SK-N-SH (cell line): ENCODE results near the gene CUBN. TPM values are rescaled to one million over a fixed set of nuclear protein-coding genes. Genes with fewer than 3 reads are reported as not detected.

Experiments
- CTCF ChIA-PET: fragments of 300-600, 350-600 bp; formaldehyde crosslinking; extraction: SDS; loops from one replicate; lab custom pipeline; 2021; lab: Yijun Ruan, JAX
- POLR2A ChIA-PET: fragments of 350-600 bp; sonication (Branson Sonifier 250); formaldehyde crosslinking; extraction: SDS; loops from one replicate; lab custom pipeline; 2020; ENCODE audit warnings: antibody characterized with exemption, inconsistent platforms; lab: Yijun Ruan, JAX
- DNase-seq: peaks from one replicate; pipeline ENCODE4 v3.0.0; 2012
- H2AFZ ChIP-seq: fragments of 200-600 bp; sonication (generic); 2 replicates; pipeline ENCODE4 v1.8.1; 2016; ENCODE audit warnings: antibody characterized with exemption, mild to moderate bottlenecking, low read depth
- H3F3A ChIP-seq: fragments of 200-600 bp; sonication (generic); replicated peaks from 2 replicates; pipeline ENCODE3; 2016; ENCODE audit warnings: antibody characterized with exemption, mild to moderate bottlenecking; ENCODE audit not compliant: insufficient read depth
- H3K27ac ChIP-seq, 2 experiments: fragments of 200-500 bp in 1 of 2; fragments of 200-600 bp in 1 of 2; sonication (Bioruptor generic) in 1 of 2; sonication (generic), shearing (Covaris generic) in 1 of 2; 2 replicates each; pipeline versions ENCODE4 v1.5.1 to v1.6.1; 2014 to 2016; ENCODE audit warnings: low read depth in 2 of 2, inconsistent platforms in 1 of 2, low read length in 1 of 2, mild to moderate bottlenecking in 1 of 2, mixed read lengths in 1 of 2
- H3K27me3 ChIP-seq: fragments of 200-600 bp; sonication (generic), shearing (Covaris generic); 2 replicates; pipeline ENCODE4 v1.6.1; 2016; ENCODE audit warnings: mixed run types; ENCODE audit not compliant: insufficient read depth
- H3K36me3 ChIP-seq, 2 experiments: fragments of 200-500 bp in 1 of 2; fragments of 200-600 bp in 1 of 2; sonication (Bioruptor generic) in 1 of 2; sonication (generic) in 1 of 2; replicated peaks in 1 of 2; 2 replicates each; pipeline versions ENCODE3 to v1.5.1; 2014 to 2016; ENCODE audit warnings: low read length in 1 of 2, mild to moderate bottlenecking in 1 of 2; ENCODE audit not compliant: insufficient read depth in 2 of 2, control insufficient read depth in 1 of 2
- H3K4me1 ChIP-seq, 2 experiments: fragments of 200-500 bp in 1 of 2; fragments of 200-600 bp in 1 of 2; sonication (Bioruptor generic) in 1 of 2; sonication (generic), shearing (Covaris generic) in 1 of 2; 2 replicates each; pipeline versions ENCODE4 v1.5.1 to v1.6.1; 2014 to 2016; ENCODE audit warnings: low read depth in 1 of 2, low read length in 1 of 2, mixed run types in 1 of 2; ENCODE audit not compliant: insufficient read depth in 2 of 2, control insufficient read depth in 1 of 2
- H3K4me2 ChIP-seq: fragments of 200-600 bp; sonication (generic), shearing (Covaris generic); 2 replicates; pipeline ENCODE4 v1.6.1; 2017; ENCODE audit warnings: mixed run types
- H3K4me3 ChIP-seq, 2 experiments: fragments of 200-500 bp in 1 of 2; fragments of 200-600 bp in 1 of 2; sonication (Bioruptor generic) in 1 of 2; sonication (generic), shearing (Covaris generic) in 1 of 2; 2 replicates each; pipeline versions ENCODE4 v1.5.1 to v1.8.1; 2014 to 2016; ENCODE audit warnings: low read depth in 2 of 2, inconsistent platforms in 1 of 2, low read length in 1 of 2, mild to moderate bottlenecking in 1 of 2, mixed read lengths in 1 of 2, moderate library complexity in 1 of 2
- H3K79me2 ChIP-seq: fragments of 200-600 bp; sonication (generic); 2 replicates; pipeline ENCODE4 v1.8.1; 2017; ENCODE audit warnings: mild to moderate bottlenecking; ENCODE audit not compliant: insufficient read depth
- H3K9ac ChIP-seq: fragments of 200-600 bp; sonication (generic); 2 replicates; pipeline ENCODE4 v1.6.1; 2017; ENCODE audit warnings: mixed run types
- H3K9me2 ChIP-seq: fragments of 200-600 bp; sonication (generic); 2 replicates; pipeline ENCODE4 v1.6.1; 2017; ENCODE audit warnings: mixed run types
- H3K9me3 ChIP-seq: fragments of 200-600 bp; sonication (generic); 2 replicates; pipeline ENCODE4 v1.6.1; 2017; ENCODE audit warnings: mixed run types, mild to moderate bottlenecking, moderate library complexity
- H4K20me1 ChIP-seq: fragments of 200-600 bp; sonication (generic); 2 replicates; pipeline ENCODE4 v1.6.1; 2017; ENCODE audit warnings: mild to moderate bottlenecking, mixed run types; ENCODE audit not compliant: insufficient read depth
- CHD2 ChIP-seq: fragments of 150-350 bp; IDR thresholded peaks from 2 replicates; pipeline ENCODE4 v1.6.1; 2018; ENCODE audit warnings: low read length; ENCODE audit not compliant: partially characterized antibody
- ELF1 ChIP-seq: IDR thresholded peaks from 2 replicates; pipeline ENCODE4 v1.4.0; 2012
- EZH2phosphoT487 ChIP-seq: fragments of 200-600 bp; sonication (generic); IDR thresholded peaks from 2 replicates; pipeline ENCODE4 v1.6.1; 2017; ENCODE audit warnings: low read depth, mixed run types, mild to moderate bottlenecking, antibody characterized with exemption, moderate library complexity, borderline replicate concordance
- JUND ChIP-seq: IDR thresholded peaks from 2 replicates; pipeline ENCODE4 v1.4.0; 2012
- NRF1 ChIP-seq: IDR thresholded peaks from 2 replicates; pipeline ENCODE4 v1.6.1; 2012; ENCODE audit warnings: low read depth, mild to moderate bottlenecking, low read length
- RCOR1 ChIP-seq: fragments of 150-350 bp; IDR thresholded peaks from 2 replicates; pipeline ENCODE4 v1.6.1; 2017; ENCODE audit warnings: antibody characterized with exemption, low read length
- SMC3 ChIP-seq: IDR thresholded peaks from 2 replicates; pipeline ENCODE4 v1.6.1; 2012; ENCODE audit warnings: low read depth, low read length, improper control_type of control experiment
- TAF1 ChIP-seq: IDR thresholded peaks from 2 replicates; pipeline ENCODE4 v1.6.1; 2012; ENCODE audit warnings: low read depth, mild to moderate bottlenecking, low read length, moderate library complexity, borderline replicate concordance
- TEAD4 ChIP-seq: IDR thresholded peaks from 2 replicates; pipeline ENCODE4 v1.4.0; 2012; ENCODE audit warnings: mild to moderate bottlenecking, borderline replicate concordance; ENCODE audit not compliant: insufficient read depth
- WGBS: methylation state at CpG from one replicate; pipeline ENCODE4 v1.1.6; 2017; ENCODE audit warnings: low lambda C conversion rate; 5-methylcytosine and 5-hydroxymethylcytosine counted together
- polyA plus RNA-seq, 3 experiments: library from polyadenylated mRNA; depleted of rRNA; stranded (reverse); fragments of >200 nt; gene quantifications; 2 replicates each; pipeline ENCODE4 v1.2.3, GENCODE V29; 2012
- TF ChIP-seq, protein P1 (sequence below): fragments of 200-600 bp; sonication (generic); IDR thresholded peaks from 2 replicates; pipeline ENCODE4 v1.6.1; 2017; ENCODE audit warnings: antibody characterized with exemption, mild to moderate bottlenecking, moderate library complexity
- TF ChIP-seq, protein P2 (sequence below): IDR thresholded peaks from 2 replicates; pipeline ENCODE4 v1.6.1; 2012; ENCODE audit warnings: mild to moderate bottlenecking, low read depth, low read length, moderate library complexity
- TF ChIP-seq, protein P3 (sequence below): IDR thresholded peaks from 2 replicates; pipeline ENCODE4 v1.4.0; 2012; ENCODE audit warnings: low read depth, borderline replicate concordance
- TF ChIP-seq, protein P4 (sequence below): IDR thresholded peaks from 2 replicates; pipeline ENCODE4; 2012
- TF ChIP-seq, protein P5 (sequence below): fragments of 150-350 bp; IDR thresholded peaks from 2 replicates; pipeline ENCODE4 v1.6.1; 2016; ENCODE audit warnings: mild to moderate bottlenecking, low read depth, low read length

Gene CUBN
- polyA plus RNA-seq, 1 of the 3 experiments (the other 2 are of a cell fraction) = 2.4 TPM

DNA sequence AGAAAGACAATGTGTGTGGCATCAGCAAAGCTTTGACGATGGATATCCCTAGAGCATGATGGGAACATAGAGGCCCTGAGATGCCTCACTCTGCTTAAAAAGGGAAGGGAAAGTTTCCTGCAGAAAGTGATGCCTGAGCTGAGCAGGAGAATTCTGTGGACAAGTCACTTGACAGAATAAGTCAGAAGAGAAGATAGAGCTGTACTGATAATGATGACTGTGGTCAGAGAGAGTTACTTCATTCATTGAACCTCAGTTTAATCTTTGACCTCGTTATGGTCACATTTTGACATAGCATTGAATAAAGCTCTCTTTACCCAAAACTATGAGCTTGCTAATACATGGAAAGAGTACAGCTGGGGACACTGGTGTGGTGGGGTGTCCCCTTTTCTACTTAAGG, 7.6 kb downstream of the CUBN start:
- Histone ChIP-seq H3K4me2 (0 out of 2 replicates have a peak overlapping the region, but pooled peaks have one; percentile 11), H3K36me3 (no peaks in the 10 kb centered on the region), H3K9me3 (no peaks in the 10 kb centered on the region), H4K20me1 (no peaks in the 10 kb centered on the region), H3K9ac (no peak overlapping the region), H3K27me3 (no peaks in the 10 kb centered on the region), H3K9me2 (no peaks in the 10 kb centered on the region), H2AFZ (no peak overlapping the region), H3K27ac (peak overlapping the region in 1 of 2 experiments; percentile 92; a peak in 2 of 4 replicates), H3K4me1 (peaks cover 0 to 13% of the 10 kb centered on the region in 2 experiments; a peak in 2 of 4 replicates), H3K4me3 (no peak overlapping the region), H3K79me2 (no peaks in the 10 kb centered on the region), H3F3A (peaks cover 26% of the 10 kb centered on the region)
- DNase-seq = no peak
- ChIA-PET POLR2A (no interaction called here), CTCF (interaction anchor here (1.4 kb wide), 1 partner anchor 10 kb away, joined by 4 read pairs; no protein-coding TSS in a partner anchor)
- 73% methylated on average over 2 of the region's 2 CpGs for WGBS
- TF ChIP-seq TEAD4 (no peak), EZH2phosphoT487 (no peak), NRF1 (no peak), JUND (no peak), CHD2 (no peak), ELF1 (no peak), RCOR1 (no peak), TAF1 (no peak), SMC3 (no peak)
- TF ChIP-seq, protein P1, sequence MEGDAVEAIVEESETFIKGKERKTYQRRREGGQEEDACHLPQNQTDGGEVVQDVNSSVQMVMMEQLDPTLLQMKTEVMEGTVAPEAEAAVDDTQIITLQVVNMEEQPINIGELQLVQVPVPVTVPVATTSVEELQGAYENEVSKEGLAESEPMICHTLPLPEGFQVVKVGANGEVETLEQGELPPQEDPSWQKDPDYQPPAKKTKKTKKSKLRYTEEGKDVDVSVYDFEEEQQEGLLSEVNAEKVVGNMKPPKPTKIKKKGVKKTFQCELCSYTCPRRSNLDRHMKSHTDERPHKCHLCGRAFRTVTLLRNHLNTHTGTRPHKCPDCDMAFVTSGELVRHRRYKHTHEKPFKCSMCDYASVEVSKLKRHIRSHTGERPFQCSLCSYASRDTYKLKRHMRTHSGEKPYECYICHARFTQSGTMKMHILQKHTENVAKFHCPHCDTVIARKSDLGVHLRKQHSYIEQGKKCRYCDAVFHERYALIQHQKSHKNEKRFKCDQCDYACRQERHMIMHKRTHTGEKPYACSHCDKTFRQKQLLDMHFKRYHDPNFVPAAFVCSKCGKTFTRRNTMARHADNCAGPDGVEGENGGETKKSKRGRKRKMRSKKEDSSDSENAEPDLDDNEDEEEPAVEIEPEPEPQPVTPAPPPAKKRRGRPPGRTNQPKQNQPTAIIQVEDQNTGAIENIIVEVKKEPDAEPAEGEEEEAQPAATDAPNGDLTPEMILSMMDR = no peak
- TF ChIP-seq, protein P2, sequence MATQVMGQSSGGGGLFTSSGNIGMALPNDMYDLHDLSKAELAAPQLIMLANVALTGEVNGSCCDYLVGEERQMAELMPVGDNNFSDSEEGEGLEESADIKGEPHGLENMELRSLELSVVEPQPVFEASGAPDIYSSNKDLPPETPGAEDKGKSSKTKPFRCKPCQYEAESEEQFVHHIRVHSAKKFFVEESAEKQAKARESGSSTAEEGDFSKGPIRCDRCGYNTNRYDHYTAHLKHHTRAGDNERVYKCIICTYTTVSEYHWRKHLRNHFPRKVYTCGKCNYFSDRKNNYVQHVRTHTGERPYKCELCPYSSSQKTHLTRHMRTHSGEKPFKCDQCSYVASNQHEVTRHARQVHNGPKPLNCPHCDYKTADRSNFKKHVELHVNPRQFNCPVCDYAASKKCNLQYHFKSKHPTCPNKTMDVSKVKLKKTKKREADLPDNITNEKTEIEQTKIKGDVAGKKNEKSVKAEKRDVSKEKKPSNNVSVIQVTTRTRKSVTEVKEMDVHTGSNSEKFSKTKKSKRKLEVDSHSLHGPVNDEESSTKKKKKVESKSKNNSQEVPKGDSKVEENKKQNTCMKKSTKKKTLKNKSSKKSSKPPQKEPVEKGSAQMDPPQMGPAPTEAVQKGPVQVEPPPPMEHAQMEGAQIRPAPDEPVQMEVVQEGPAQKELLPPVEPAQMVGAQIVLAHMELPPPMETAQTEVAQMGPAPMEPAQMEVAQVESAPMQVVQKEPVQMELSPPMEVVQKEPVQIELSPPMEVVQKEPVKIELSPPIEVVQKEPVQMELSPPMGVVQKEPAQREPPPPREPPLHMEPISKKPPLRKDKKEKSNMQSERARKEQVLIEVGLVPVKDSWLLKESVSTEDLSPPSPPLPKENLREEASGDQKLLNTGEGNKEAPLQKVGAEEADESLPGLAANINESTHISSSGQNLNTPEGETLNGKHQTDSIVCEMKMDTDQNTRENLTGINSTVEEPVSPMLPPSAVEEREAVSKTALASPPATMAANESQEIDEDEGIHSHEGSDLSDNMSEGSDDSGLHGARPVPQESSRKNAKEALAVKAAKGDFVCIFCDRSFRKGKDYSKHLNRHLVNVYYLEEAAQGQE = no peak
- TF ChIP-seq, protein P3, sequence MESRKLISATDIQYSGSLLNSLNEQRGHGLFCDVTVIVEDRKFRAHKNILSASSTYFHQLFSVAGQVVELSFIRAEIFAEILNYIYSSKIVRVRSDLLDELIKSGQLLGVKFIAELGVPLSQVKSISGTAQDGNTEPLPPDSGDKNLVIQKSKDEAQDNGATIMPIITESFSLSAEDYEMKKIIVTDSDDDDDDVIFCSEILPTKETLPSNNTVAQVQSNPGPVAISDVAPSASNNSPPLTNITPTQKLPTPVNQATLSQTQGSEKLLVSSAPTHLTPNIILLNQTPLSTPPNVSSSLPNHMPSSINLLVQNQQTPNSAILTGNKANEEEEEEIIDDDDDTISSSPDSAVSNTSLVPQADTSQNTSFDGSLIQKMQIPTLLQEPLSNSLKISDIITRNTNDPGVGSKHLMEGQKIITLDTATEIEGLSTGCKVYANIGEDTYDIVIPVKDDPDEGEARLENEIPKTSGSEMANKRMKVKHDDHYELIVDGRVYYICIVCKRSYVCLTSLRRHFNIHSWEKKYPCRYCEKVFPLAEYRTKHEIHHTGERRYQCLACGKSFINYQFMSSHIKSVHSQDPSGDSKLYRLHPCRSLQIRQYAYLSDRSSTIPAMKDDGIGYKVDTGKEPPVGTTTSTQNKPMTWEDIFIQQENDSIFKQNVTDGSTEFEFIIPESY = no peak
- TF ChIP-seq, protein P4, sequence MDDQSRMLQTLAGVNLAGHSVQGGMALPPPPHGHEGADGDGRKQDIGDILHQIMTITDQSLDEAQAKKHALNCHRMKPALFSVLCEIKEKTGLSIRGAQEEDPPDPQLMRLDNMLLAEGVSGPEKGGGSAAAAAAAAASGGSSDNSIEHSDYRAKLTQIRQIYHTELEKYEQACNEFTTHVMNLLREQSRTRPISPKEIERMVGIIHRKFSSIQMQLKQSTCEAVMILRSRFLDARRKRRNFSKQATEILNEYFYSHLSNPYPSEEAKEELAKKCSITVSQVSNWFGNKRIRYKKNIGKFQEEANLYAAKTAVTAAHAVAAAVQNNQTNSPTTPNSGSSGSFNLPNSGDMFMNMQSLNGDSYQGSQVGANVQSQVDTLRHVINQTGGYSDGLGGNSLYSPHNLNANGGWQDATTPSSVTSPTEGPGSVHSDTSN = no peak
- TF ChIP-seq, protein P5, sequence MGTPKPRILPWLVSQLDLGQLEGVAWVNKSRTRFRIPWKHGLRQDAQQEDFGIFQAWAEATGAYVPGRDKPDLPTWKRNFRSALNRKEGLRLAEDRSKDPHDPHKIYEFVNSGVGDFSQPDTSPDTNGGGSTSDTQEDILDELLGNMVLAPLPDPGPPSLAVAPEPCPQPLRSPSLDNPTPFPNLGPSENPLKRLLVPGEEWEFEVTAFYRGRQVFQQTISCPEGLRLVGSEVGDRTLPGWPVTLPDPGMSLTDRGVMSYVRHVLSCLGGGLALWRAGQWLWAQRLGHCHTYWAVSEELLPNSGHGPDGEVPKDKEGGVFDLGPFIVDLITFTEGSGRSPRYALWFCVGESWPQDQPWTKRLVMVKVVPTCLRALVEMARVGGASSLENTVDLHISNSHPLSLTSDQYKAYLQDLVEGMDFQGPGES = no peak
